Measurements from ENCODE around the gene ERV3-1.
A peak's percentile ranks its signal among the peaks of the same experiment; 100 is the strongest.
"Not testable (repeated sequence)": the region's sequence is repeated elsewhere in the genome, so short reads cannot be mapped to it uniquely, and the experiment has no call there.

The ERV3-1 gene

DNA sequence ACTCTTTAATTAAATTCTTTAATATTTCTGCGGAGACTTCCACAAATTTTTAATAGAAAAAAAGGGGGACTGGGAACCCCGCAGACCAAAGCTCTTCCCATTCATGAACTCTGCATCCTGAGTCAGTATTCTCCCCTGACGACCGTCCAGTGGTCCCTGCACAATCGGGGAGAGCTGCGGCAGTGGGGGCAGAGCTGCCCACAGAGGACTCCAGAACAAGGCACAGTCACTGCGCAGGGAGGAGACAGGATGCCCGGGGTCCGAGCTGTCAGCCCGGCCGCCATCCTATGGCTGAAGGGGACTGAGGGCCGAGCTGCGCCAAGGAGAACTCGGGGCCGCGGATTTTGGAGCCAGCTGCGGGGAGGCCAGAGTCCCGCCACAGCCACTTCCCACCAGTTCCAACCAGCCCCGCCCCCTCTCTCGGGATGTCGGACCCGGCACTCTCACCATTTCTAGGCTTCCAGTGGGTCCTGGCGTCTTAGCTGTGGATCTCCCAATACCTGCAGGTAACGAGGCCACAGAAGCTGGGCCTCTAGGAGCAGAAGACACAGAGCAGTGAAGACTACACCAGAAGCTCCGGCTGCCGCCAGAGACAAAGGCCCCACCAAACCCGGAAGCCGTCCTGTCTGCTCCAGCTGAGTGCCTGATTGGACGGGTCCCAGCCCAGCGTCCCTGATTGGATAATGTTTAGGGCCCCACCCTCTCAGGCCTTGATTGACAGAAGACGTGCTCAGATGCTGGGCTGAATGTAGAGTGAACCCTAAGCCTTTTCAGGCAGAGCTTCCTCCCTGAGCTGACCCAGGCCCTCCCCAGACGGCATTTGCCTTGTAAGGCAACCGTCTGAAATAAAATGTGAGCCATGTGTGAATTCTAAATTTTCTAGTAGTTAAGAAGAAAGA is at the start of gene ERV3-1:
Gene ERV3-1, minus strand, starts transcription at position 594 of the 899 bp plus-strand sequence. CDS start 13,661 bp downstream, outside the sequence.
- peak; percentile 90 for DNase-seq (ENCODE audit: low read depth)

GRCh38 chr7:65055786-65056185 is 49.3 kb upstream of the ERV3-1 start:
- DNase-seq (ENCODE audit: low read depth), result not testable (repeated sequence)

DNA sequence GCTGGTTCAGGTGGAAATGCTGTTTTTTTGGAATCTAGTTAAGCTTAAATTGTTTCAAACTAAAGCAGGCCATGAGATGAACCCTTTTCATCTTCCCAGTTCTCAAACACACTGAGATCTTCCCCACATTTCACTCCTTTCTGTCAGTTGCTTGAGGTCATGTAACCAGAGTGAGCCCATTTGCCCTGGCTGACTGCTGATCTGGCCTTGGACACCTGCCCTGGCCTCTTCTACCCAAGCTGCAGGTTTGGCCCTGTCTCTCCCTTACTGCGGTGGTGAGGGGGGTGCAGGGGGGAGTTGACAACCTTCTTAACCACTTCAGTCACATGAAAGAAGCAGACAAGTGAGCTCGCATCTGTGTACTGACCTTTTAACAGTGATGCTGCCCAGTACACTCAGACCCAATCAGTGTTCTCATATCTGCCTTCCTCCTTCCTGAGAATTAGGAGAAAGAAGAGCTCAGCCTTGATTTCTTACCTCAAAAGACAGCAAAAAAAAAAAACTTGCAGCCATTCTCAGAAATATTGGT is 48.0 kb upstream of the ERV3-1 start:
- DNase-seq (ENCODE audit: low read depth), result not testable (repeated sequence)

DNA sequence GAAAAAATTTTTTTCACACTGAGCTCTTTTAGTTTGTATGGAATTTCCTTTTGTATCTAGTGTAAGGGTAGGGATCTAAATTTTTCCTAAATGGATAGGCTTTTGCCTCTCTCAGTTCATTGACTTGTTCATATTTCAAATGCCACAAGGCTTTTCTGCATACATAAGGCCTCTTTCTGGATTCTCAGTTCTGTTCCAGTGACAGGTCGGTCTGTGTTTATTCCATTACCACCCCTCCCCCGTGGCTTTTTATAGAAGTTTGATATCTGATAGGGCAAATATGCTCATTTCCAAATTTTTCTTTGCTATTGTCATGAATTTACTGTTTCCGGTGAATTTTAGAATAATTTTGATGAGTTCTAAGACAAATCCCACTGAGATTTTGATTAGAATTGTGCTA is 45.2 kb upstream of the ERV3-1 start:
- DNase-seq (ENCODE audit: low read depth), result not testable (repeated sequence)

DNA sequence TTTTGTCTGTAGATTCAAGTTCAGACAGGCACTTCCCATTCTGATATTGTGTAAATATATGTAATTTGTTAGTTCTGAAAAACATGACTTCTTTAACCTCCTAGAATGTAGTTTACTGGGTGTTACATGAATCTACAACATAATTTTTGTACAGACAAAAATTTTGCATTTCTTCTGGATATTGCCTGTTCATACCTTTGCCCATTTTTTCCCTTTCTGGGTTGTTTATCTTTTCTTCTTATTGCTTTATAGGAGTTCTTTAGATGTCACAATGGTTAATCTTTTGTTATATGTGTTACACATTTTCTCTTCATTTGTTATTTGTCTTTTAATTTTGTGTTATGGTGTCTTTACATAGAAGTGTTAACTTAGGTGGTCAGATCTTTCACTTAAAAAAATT is 44.7 kb upstream of the ERV3-1 start:
- DNase-seq (ENCODE audit: low read depth), result not testable (repeated sequence)

- DNase-seq (ENCODE audit: low read depth), result not testable (repeated sequence)
Measured at GRCh38 chr7:65046329-65046728, 39.8 kb upstream of the ERV3-1 start.

DNA sequence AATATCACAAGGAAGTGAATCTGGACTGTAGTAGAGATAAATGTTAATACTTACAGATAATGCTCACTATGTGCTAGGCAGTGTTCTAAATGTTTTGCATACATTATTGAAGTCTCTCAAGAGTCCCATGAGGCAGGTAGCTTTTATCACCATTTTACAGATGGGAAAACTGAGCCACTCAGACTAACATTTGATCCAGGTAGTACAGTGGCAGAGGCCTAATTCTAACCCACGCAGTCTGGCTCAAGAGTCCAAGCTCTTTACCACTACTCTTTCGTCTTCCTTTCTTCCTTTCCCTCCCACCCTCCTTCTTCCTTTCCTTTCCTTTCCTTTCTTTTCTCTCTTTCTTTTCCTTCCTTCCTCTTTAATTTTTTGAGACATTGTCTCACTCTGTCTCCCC is 39.1 kb upstream of the ERV3-1 start:
- DNase-seq (ENCODE audit: low read depth), result not testable (repeated sequence)

GRCh38 chr7:65038767-65039166 is 32.3 kb upstream of the ERV3-1 start:
- DNase-seq (ENCODE audit: low read depth), result peak; percentile 0

DNA sequence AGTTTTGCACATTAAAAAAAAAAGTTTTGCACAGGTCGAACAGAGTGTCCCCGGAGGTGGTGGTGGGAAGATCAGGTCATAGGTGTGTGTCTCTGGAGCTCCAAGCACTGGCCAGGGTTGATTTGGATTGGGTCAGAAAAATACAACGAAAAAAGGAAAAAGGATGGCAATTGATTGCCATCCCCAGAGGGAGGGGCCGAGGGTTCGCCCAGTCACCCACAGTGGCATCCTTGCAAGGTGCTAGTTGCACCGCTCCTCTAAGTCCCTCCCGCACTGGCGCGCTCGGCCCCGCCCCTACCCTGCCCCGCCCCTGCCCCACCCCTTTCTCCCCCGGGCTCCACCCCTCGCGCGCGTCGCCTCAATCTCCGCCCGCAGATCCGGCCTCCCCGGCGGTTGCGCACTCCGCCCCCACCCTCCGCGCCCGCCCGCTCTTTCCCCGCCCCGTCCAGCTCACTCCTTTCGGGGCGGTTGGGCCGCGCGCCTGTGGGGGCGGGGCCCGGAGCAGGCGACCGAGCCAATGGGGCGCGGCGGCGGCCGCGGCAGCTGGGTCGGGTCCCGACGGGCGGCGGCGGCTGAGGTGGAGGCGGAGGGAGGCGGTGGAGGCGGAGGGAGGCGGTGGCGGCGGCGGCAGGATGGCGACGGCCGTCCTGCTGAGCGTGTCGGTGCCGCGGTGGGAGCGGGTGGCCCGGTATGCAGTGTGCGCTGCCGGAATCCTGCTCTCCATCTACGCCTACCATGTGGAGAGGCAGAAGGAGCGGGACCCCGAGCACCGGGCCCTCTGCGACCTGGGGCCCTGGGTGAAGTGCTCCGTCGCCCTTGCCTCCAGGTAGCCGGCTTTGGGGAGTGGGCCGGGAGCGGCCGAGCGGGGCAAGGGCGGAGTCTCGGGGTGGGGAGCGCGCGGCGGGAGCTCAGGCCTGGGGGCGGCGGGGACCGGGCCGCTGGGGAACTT is 31.5 kb upstream of the ERV3-1 start:
- peak; percentile 90 for DNase-seq (ENCODE audit: low read depth)

DNA sequence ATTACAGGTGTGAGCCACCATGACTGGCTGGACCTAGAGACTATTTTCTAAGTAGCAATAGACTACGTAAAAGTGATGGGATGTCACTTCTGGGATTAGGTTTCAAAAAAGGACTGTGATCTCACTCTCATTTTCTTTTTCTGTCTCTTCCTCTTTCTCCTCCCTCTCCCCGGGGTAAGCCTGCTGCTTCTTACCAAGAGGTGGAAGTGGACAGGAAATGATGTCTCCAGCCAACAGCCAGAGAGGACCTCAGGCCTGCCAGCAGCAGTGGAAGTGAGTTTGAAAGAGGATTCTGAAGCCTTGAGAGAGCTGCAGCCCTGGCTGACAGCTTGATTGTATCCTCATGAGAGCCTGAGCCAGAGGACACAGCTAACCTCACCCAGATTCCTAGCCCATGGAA is 30.0 kb upstream of the ERV3-1 start:
- DNase-seq (ENCODE audit: low read depth), result not testable (repeated sequence)

DNA sequence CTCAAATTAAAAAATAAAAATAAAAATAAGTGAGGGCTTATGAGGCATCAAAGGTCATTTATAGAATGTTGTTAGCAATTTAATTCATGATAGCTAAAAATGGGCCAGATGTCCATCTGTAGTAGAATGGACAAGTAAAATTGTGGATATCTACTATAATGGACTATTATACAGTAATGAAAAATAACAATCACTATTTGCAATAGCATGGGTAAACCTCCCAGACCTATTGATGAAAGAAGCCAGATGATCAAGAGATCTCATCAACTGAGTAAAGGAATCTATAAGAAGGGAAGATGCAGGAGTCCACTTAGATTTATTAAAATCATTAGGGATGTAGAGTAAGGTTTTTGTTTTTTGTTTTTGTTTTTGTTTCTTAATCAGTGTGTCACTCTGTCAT is 29.0 kb upstream of the ERV3-1 start:
- not testable (repeated sequence) for DNase-seq (ENCODE audit: low read depth)

DNA sequence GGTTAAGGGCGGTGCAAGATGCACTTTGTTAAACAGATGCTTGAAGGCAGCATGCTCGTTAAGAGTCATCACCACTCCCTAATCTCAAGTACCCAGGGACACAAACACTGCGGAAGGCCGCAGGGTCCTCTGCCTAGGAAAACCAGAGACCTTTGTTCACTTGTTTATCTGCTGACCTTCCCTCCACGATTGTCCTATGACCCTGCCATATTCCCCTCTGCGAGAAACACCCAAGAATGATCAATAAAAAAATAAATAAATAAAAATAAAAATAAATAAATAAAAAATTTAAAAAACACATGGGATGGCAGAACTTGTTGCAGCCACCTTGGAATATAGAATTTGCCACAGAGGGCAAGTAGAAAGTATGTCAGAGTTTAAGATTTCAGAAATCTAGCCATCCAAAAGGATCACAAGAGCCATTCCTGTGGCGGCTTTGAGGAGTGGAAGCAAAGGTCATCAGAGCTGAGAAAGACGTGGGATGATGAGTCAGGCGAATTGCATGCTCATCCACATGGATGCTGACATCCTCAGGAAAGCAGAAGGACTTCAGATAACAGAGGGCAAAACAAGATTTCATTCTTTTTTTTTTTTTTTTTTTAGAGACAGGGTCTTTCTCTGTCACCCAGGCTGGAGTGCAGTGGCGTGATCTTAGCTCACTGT is 27.8 kb upstream of the ERV3-1 start:
- DNase-seq (ENCODE audit: low read depth), result not testable (repeated sequence)

DNA sequence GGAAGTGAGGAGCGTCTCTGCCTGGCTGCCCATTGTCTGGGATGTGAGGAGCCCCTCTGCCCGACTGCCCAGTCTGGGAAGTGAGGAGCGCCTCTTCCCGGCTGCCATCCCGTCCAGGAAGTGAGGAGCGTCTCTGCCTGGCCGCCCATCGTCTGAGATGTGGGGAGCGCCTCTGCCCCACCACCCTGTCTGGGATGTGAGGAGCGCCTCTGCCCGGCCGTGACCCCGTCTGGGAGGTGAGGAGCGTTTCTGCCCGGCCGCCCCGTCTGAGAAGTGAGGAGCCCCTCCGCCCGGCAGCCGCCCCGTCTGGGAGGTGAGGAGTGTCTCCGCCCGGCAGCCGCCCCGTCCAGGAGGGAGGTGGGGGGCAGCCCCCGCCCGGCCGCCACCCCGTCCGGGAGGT is 26.9 kb upstream of the ERV3-1 start:
- DNase-seq (ENCODE audit: low read depth), result not testable (repeated sequence)

- DNase-seq (ENCODE audit: low read depth), result not testable (repeated sequence)
Measured at GRCh38 chr7:65025023-65025422, 18.5 kb upstream of the ERV3-1 start.

- DNase-seq (ENCODE audit: low read depth), result not testable (repeated sequence)
Measured at GRCh38 chr7:65020978-65021377, 14.5 kb upstream of the ERV3-1 start.

- DNase-seq (ENCODE audit: low read depth), result not testable (repeated sequence)
Measured at GRCh38 chr7:65009881-65010280, 3.4 kb upstream of the ERV3-1 start.

- DNase-seq (ENCODE audit: low read depth), result not testable (repeated sequence)
Measured at GRCh38 chr7:65009394-65009793, 2.9 kb upstream of the ERV3-1 start.

DNA sequence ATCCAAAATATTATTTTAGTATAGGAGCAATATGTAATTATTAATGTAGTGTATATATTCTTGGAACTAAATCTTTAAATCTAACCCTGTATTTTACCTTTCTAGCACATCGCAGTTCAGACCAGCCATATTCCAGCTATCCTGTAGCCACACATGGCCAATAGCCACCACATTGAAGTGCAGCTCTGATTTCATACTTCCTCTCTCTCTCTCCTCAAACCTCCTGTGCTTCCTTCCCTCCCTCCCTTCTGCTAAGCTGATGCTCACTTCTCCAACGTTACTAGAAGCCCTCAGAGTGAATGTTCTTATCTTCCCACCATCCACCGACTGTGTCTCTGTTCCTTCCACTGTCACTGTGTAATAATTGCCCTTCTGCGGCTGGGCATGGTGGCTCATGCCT is 549 bp upstream of the ERV3-1 start:
- not testable (repeated sequence) for DNase-seq (ENCODE audit: low read depth)

DNA sequence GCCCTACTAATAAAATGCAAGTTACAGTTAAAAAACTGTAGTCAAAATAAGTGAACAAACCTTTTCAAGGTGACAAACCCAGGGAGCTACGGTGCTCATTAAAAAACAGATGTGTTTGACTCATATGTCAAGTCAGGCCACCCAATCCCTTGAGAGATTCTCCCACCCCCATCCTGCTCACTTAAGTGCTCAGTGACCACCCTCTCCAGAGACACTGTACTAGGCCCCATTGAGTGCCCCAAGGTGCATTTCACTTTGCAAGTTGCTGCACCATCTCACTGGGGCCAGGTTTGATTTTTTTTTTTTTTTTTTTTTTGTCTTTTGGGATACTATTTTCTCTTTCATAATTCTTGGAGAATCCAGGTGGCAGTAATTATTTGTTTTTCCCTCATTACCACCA is 1.9 kb downstream of the ERV3-1 start:
- no peak for DNase-seq (ENCODE audit: low read depth)

GRCh38 chr7:65002972-65003585 is 3.4 kb downstream of the ERV3-1 start:
- DNase-seq (ENCODE audit: low read depth), result no peak

- DNase-seq (ENCODE audit: low read depth), result no peak
Measured at GRCh38 chr7:65001291-65001814, 5.1 kb downstream of the ERV3-1 start.

Data from activated T-cell treated with anti-CD3 and anti-CD28 coated beads for 24 hours (primary cell).